ENCODE data around the gene CAMTA1. TPM values are rescaled to one million over a fixed set of nuclear protein-coding genes. Genes with fewer than 3 reads are reported as not detected.

CAMTA1 gene
- total RNA-seq, 1 donor from 2014 or later: 81.6 TPM

GRCh38 chr1:7438396-7438785 lies 653.1 kb downstream of the CAMTA1 start:
- no peaks in the 10 kb centered on the region for H3K27me3 Mint-ChIP-seq (ENCODE audit: unreplicated experiment)
- no peak overlapping the region for H3K4me3 Mint-ChIP-seq (ENCODE audit: unreplicated experiment)
- H3K36me3 Mint-ChIP-seq (ENCODE audit: unreplicated experiment): no peaks in the 10 kb centered on the region
- no peak for TF ChIP-seq CTCF (IDR thresholded peaks at IDR 0.05)
- peaks cover 8% of the 10 kb centered on the region for H3K4me1 Mint-ChIP-seq (ENCODE audit: unreplicated experiment)
- no peaks in the 10 kb centered on the region for H3K9me3 Mint-ChIP-seq (ENCODE audit: unreplicated experiment)
- no peak overlapping the region for H3K27ac Mint-ChIP-seq (ENCODE audit: unreplicated experiment)
- no peak for DNase-seq (ENCODE audit: extremely low spot score, unreplicated experiment)

GRCh38 chr1:7438921-7439655 lies 653.8 kb downstream of the CAMTA1 start:
- H3K4me3 Mint-ChIP-seq (ENCODE audit: unreplicated experiment): no peak overlapping the region
- no peaks in the 10 kb centered on the region for H3K9me3 Mint-ChIP-seq (ENCODE audit: unreplicated experiment)
- no peak for TF ChIP-seq CTCF (IDR thresholded peaks at IDR 0.05)
- no peak overlapping the region for H3K27ac Mint-ChIP-seq (ENCODE audit: unreplicated experiment)
- no peaks in the 10 kb centered on the region for H3K36me3 Mint-ChIP-seq (ENCODE audit: unreplicated experiment)
- peaks cover 6% of the 10 kb centered on the region for H3K4me1 Mint-ChIP-seq (ENCODE audit: unreplicated experiment)
- no peaks in the 10 kb centered on the region for H3K27me3 Mint-ChIP-seq (ENCODE audit: unreplicated experiment)
- DNase-seq (ENCODE audit: extremely low spot score, unreplicated experiment): no peak

- DNase-seq (ENCODE audit: extremely low spot score, unreplicated experiment): no peak
- Mint-ChIP-seq H3K27me3 (ENCODE audit: unreplicated experiment) (no peaks in the 10 kb centered on the region), H3K4me3 (ENCODE audit: unreplicated experiment) (no peak overlapping the region), H3K36me3 (ENCODE audit: unreplicated experiment) (no peaks in the 10 kb centered on the region), H3K4me1 (ENCODE audit: unreplicated experiment) (peaks cover 6% of the 10 kb centered on the region), H3K27ac (ENCODE audit: unreplicated experiment) (no peak overlapping the region), H3K9me3 (ENCODE audit: unreplicated experiment) (no peaks in the 10 kb centered on the region)
- TF ChIP-seq CTCF (IDR thresholded peaks at IDR 0.05): no peak
Observed at GRCh38 chr1:7440154-7440553, 654.9 kb downstream of the CAMTA1 start.

DNA sequence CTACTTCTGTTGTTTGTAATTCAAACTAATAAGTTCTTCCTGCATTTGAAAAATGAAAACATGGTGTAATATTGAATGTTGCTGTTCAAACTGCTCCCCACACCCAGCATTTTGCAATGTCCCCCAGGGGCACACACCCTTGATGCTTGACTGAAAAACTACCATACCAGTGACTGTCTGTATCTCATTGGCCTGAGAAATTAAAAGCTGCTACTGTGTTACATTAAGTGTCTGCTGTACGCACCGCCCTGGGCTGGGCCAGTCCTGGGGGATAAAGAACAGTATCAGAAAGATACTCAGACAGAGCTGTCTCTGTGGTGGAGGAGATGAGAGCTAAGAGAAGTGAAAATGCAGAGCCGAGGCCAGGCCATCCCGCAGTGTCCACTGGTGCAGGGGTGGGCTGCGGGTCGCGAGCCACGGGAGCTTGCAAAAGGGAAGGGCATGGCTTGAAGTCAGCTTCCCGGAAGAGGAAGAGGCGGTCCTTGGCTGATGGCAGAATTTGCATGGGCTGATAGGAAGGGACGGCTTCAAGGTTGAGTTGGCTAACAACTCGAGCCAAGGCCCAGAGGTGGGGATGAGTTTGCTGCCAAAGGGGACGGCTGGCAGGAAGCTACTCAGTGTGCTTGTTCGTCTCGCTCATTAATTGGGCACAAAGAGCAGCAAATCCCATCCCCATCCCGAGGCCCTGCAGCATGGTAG lies 656.0 kb downstream of the CAMTA1 start:
- H3K27ac Mint-ChIP-seq (ENCODE audit: unreplicated experiment): no peak overlapping the region
- no peaks in the 10 kb centered on the region for H3K36me3 Mint-ChIP-seq (ENCODE audit: unreplicated experiment)
- H3K4me3 Mint-ChIP-seq (ENCODE audit: unreplicated experiment): no peak overlapping the region
- peaks cover 6% of the 10 kb centered on the region for H3K4me1 Mint-ChIP-seq (ENCODE audit: unreplicated experiment)
- no peaks in the 10 kb centered on the region for H3K9me3 Mint-ChIP-seq (ENCODE audit: unreplicated experiment)
- TF ChIP-seq CTCF (IDR thresholded peaks at IDR 0.05): no peak
- H3K27me3 Mint-ChIP-seq (ENCODE audit: unreplicated experiment): no peaks in the 10 kb centered on the region
- no peak for DNase-seq (ENCODE audit: extremely low spot score, unreplicated experiment)

DNA sequence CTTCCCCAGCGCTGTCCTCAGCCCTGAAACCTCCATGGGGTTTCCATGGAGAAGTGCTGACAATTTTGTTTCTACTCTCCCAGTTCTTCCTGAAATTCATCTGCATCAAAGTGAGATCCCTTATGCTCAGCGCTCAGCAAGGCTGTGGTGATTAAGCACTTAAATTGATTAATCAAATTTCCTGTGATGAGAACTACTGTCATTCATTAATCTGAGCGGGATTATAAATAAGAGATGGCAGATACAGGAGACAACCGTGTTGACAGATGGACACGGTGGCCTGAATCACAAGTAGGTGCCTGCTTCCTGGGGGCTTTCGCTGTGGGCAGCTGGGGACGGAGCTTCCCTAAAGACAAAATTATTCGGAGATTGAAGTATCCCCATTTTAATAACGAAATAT lies 656.8 kb downstream of the CAMTA1 start:
- Mint-ChIP-seq H3K4me1 (ENCODE audit: unreplicated experiment) (peaks cover 4% of the 10 kb centered on the region), H3K27me3 (ENCODE audit: unreplicated experiment) (no peaks in the 10 kb centered on the region), H3K36me3 (ENCODE audit: unreplicated experiment) (no peaks in the 10 kb centered on the region), H3K4me3 (ENCODE audit: unreplicated experiment) (no peak overlapping the region), H3K9me3 (ENCODE audit: unreplicated experiment) (no peaks in the 10 kb centered on the region), H3K27ac (ENCODE audit: unreplicated experiment) (no peak overlapping the region)
- DNase-seq (ENCODE audit: extremely low spot score, unreplicated experiment): no peak
- TF ChIP-seq CTCF (IDR thresholded peaks at IDR 0.05): no peak
